H9 (cell line): Measurements from ENCODE around the gene PSMA2. TPM values are rescaled to one million over a fixed set of nuclear protein-coding genes. Genes with fewer than 3 reads are reported as not detected.

Experiments
- DNase-seq: peaks from one replicate; pipeline ENCODE4 v3.0.0-alpha.2; 2017
- H2AFZ ChIP-seq: one replicate; pipeline ENCODE4 v1.6.1; 2013; ENCODE audit warnings: mild to moderate bottlenecking, low read length, control low read depth, moderate library complexity
- H2AK5ac ChIP-seq: 2 replicates; pipeline ENCODE4 v1.6.1; 2013; ENCODE audit warnings: low read length, control low read depth, mixed read lengths; ENCODE audit not compliant: insufficient read length
- H2BK120ac ChIP-seq: one replicate; pipeline ENCODE4 v1.6.1; 2013; ENCODE audit warnings: low read depth, mild to moderate bottlenecking, low read length, control low read depth, inconsistent platforms; ENCODE audit not compliant: poor library complexity, severe bottlenecking
- H2BK12ac ChIP-seq: 2 replicates; pipeline ENCODE4 v1.6.1; 2013; ENCODE audit warnings: low read length, control low read depth, mixed read lengths, low read depth; ENCODE audit not compliant: insufficient read length
- H2BK15ac ChIP-seq: 2 replicates; pipeline ENCODE4 v1.6.1; 2013; ENCODE audit warnings: low read depth, low read length, control low read depth
- H2BK20ac ChIP-seq: one replicate; pipeline ENCODE4 v1.6.1; 2013; ENCODE audit warnings: low read depth, mild to moderate bottlenecking, low read length, control low read depth, inconsistent platforms; ENCODE audit not compliant: poor library complexity, severe bottlenecking
- H2BK5ac ChIP-seq: 2 replicates; pipeline ENCODE4 v1.6.1; 2013; ENCODE audit warnings: low read length, control low read depth, mixed read lengths; ENCODE audit not compliant: insufficient read length
- H3K14ac ChIP-seq: 2 replicates; pipeline ENCODE4 v1.6.1; 2013; ENCODE audit warnings: low read length, control low read depth; ENCODE audit not compliant: insufficient read depth
- H3K18ac ChIP-seq: 2 replicates; pipeline ENCODE4 v1.6.1; 2013; ENCODE audit warnings: low read depth, mild to moderate bottlenecking, mixed read lengths, low read length, control low read depth; ENCODE audit not compliant: insufficient read length
- H3K23ac ChIP-seq: 2 replicates; pipeline ENCODE4 v1.6.1; 2013; ENCODE audit warnings: low read length, control low read depth, mixed read lengths, low read depth; ENCODE audit not compliant: insufficient read length
- H3K23me2 ChIP-seq: 2 replicates; pipeline ENCODE4 v1.6.1; 2013; ENCODE audit warnings: low read depth, mild to moderate bottlenecking, mixed read lengths, low read length, control low read depth; ENCODE audit not compliant: insufficient read length, poor library complexity, severe bottlenecking
- H3K27ac ChIP-seq: 2 replicates; pipeline ENCODE4 v1.5.1; 2013; ENCODE audit warnings: low read length, control low read depth, mixed read lengths, low read depth; ENCODE audit not compliant: insufficient read length
- H3K27me3 ChIP-seq: 2 replicates; pipeline ENCODE4 v1.6.1; 2013; ENCODE audit warnings: low read length, control low read depth, inconsistent platforms; ENCODE audit not compliant: insufficient read depth
- H3K4ac ChIP-seq: 2 replicates; pipeline ENCODE4 v1.6.1; 2013; ENCODE audit warnings: low read depth, mild to moderate bottlenecking, control low read depth, inconsistent platforms, low read length, moderate library complexity
- H3K4me1 ChIP-seq: 2 replicates; pipeline ENCODE4 v1.6.1; 2013; ENCODE audit warnings: low read length, control low read depth, inconsistent platforms; ENCODE audit not compliant: insufficient read depth
- H3K4me2 ChIP-seq: 2 replicates; pipeline ENCODE4 v1.6.1; 2013; ENCODE audit warnings: low read length, control low read depth, mixed read lengths; ENCODE audit not compliant: insufficient read length, insufficient read depth
- H3K56ac ChIP-seq: 2 replicates; pipeline ENCODE4 v1.6.1; 2013; ENCODE audit warnings: low read depth, mild to moderate bottlenecking, mixed read lengths, low read length, control low read depth; ENCODE audit not compliant: insufficient read length
- H3K79me1 ChIP-seq: 2 replicates; pipeline ENCODE4 v1.6.1; 2013; ENCODE audit warnings: low read depth, mild to moderate bottlenecking, moderate library complexity, low read length, control low read depth, inconsistent platforms; ENCODE audit not compliant: insufficient read depth, poor library complexity, severe bottlenecking
- H3K79me2 ChIP-seq: 2 replicates; pipeline ENCODE4 v1.6.1; 2013; ENCODE audit warnings: low read length, control low read depth, inconsistent platforms; ENCODE audit not compliant: insufficient read depth
- H3K9ac ChIP-seq: 2 replicates; pipeline ENCODE4 v1.6.1; 2013; ENCODE audit warnings: low read length, control low read depth, mixed read lengths; ENCODE audit not compliant: insufficient read length; ENCODE audit errors: extremely low read depth
- H3K9me3 ChIP-seq: one replicate; pipeline ENCODE4 v1.6.1; 2013; ENCODE audit warnings: low read depth, low read length, inconsistent platforms; ENCODE audit not compliant: control insufficient read depth
- H3T11ph ChIP-seq: one replicate; pipeline ENCODE4 v1.6.1; 2013; ENCODE audit warnings: mild to moderate bottlenecking, low read length, control low read depth, inconsistent platforms
- H4K20me1 ChIP-seq: one replicate; pipeline ENCODE4 v1.6.1; 2013; ENCODE audit not compliant: control insufficient read depth, insufficient read length, insufficient read depth
- H4K5ac ChIP-seq: 2 replicates; pipeline ENCODE4 v1.6.1; 2013; ENCODE audit warnings: low read depth, mild to moderate bottlenecking, mixed read lengths, low read length, control low read depth; ENCODE audit not compliant: insufficient read length
- H4K8ac ChIP-seq: replicated peaks from 2 replicates; pipeline ENCODE4 v1.6.1; 2013; ENCODE audit warnings: low read length, control low read depth, mixed read lengths, low read depth; ENCODE audit not compliant: insufficient read length
- H4K91ac ChIP-seq: 2 replicates; pipeline ENCODE4 v1.6.1; 2013; ENCODE audit warnings: low read depth, mild to moderate bottlenecking, moderate library complexity, mixed read lengths, low read length, control low read depth; ENCODE audit not compliant: insufficient read length
- H3K27ac Mint-ChIP-seq, 3 experiments: 2 replicates in 2 of 3; 3 replicates in 1 of 3; pipeline ENCODE4 v1.8.0; 2020 to 2021; ENCODE audit warnings: mixed read lengths in 3 of 3, mild to moderate bottlenecking in 1 of 3, moderate library complexity in 1 of 3
- H3K27me3 Mint-ChIP-seq: 2 replicates; pipeline ENCODE4 v1.8.0; 2021; ENCODE audit warnings: low read depth, mild to moderate bottlenecking, moderate library complexity, mixed read lengths
- H3K36me3 Mint-ChIP-seq, 3 experiments: 2 replicates in 2 of 3; 3 replicates in 1 of 3; pipeline ENCODE4 v1.8.0; 2020 to 2021; ENCODE audit warnings: low read depth in 3 of 3, mixed read lengths in 3 of 3; ENCODE audit not compliant: insufficient read depth in 1 of 3
- H3K4me1 Mint-ChIP-seq, 2 experiments: 2 replicates each; pipeline ENCODE4 v1.8.0; 2020; ENCODE audit warnings: mixed read lengths in 2 of 2
- H3K4me3 Mint-ChIP-seq, 2 experiments: 2 replicates in 1 of 2; 3 replicates in 1 of 2; pipeline ENCODE4 v1.8.0; 2020 to 2021; ENCODE audit warnings: mild to moderate bottlenecking in 2 of 2, mixed read lengths in 2 of 2, moderate library complexity in 1 of 2
- H3K9me3 Mint-ChIP-seq, 2 experiments: 2 replicates in 1 of 2; 3 replicates in 1 of 2; pipeline ENCODE4 v1.8.0; 2020; ENCODE audit warnings: mild to moderate bottlenecking in 2 of 2, mixed read lengths in 2 of 2, moderate library complexity in 1 of 2
- CTCF ChIP-seq: fragments of 200-600 bp; sonication (generic); conservative IDR thresholded peaks from 3 replicates; pipeline ENCODE4 v1.8.0; 2021; ENCODE audit warnings: antibody characterized with exemption, mild to moderate bottlenecking
- WGBS: extraction: QIAGEN DNeasy Blood & Tissue Kit; methylation state at CpG from one replicate; pipeline ENCODE4 v1.1.7; 2013; ENCODE audit warnings: missing lambda C conversion rate, low lambda C conversion rate, mixed read lengths; ENCODE audit not compliant: insufficient read length; ENCODE audit errors: extremely low coverage; 5-methylcytosine and 5-hydroxymethylcytosine counted together
- total RNA-seq: library from RNA; stranded (reverse); gene quantifications from 2 replicates; pipeline ENCODE4 v1.2.1, GENCODE V29; 2021

Gene PSMA2
- total RNA-seq, 1 experiment from 2014 or later, result 227 TPM

- Histone ChIP-seq H2BK20ac (no peak overlapping the region), H3K27ac (no peak overlapping the region), H3K4ac (no peak overlapping the region), H3K79me1 (no peaks in the 10 kb centered on the region), H3T11ph (no peak overlapping the region), H2BK120ac (no peak overlapping the region), H4K8ac (no peak overlapping the region), H2BK5ac (no peak overlapping the region), H3K27me3 (no peaks in the 10 kb centered on the region), H3K23me2 (no peaks in the 10 kb centered on the region), H3K18ac (no peak overlapping the region), H3K4me2 (no peak overlapping the region), H3K79me2 (no peaks in the 10 kb centered on the region), H3K9ac (no peak overlapping the region), H4K20me1 (no peaks in the 10 kb centered on the region), H3K4me1 (no peaks in the 10 kb centered on the region), H3K9me3 (no peaks in the 10 kb centered on the region), H3K23ac (no peak overlapping the region), H2BK15ac (no peak overlapping the region), H3K56ac (no peak overlapping the region), H2AFZ (no peak overlapping the region), H2AK5ac (no peak overlapping the region), H2BK12ac (no peak overlapping the region), H3K14ac (no peak overlapping the region), H4K91ac (no peak overlapping the region), H4K5ac (no peak overlapping the region)
- no peak for DNase-seq
- Mint-ChIP-seq H3K36me3 (no peaks in the 10 kb centered on the region), H3K9me3 (no peaks in the 10 kb centered on the region), H3K27ac (no peak overlapping the region), H3K4me1 (no peaks in the 10 kb centered on the region), H3K27me3 (no peaks in the 10 kb centered on the region; the same call in 1 of the 2 replicates), H3K4me3 (no peak overlapping the region)
- no CpG with 5 or more reads among the region's 5 CpGs for WGBS
- no peak for TF ChIP-seq CTCF
These were observed 40.9 kb upstream of the PSMA2 start for GRCh38 chr7:42972699-42973500.
